GM04503 (cell line): ENCODE data around the gene NF2.
"Not testable (repeated sequence)": the region's sequence is repeated elsewhere in the genome, so short reads cannot be mapped to it uniquely, and the experiment has no call there.

Experiments used
- DNase-seq: peaks from one replicate; pipeline ENCODE4 v3.0.0-alpha.2; 2012; ENCODE audit warnings: low read depth

The NF2 gene

GRCh38 chr22:29603358-29604075 lies at the start of gene NF2:
Gene NF2, plus strand, starts transcription at chr22:29603633. Its CDS starts 366 bp downstream, at chr22:29603999.
- DNase-seq, result peak; percentile 97

DNA sequence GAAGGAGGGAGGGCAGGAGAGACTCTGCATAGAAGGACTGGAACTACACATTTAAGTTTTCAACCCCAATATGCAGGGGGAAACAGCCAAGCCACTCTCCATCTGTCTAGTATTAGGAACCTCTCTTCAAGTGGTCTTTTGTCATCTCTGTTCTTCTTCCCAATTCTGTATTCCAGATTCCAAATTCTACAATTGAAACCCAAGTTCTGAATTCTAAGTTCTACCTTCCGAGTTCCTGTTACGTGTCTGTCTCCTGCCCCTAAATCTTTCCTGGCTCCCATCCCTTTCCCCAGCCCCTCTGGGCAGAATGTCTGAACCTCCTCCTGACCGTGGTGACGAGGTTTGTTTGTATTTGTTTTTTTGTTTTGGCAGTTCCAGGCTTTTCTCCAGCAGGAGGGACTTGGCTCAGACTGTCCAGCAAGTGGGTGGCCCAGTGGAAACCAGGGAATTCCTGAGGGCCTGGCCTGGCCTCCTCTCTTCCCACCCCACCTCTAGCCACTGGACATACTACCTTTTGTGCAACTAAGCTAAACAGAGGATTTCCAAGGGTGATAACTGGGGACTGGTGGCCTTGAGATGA lies 48.3 kb upstream of the NF2 start:
- DNase-seq, result peak; percentile 26

DNA sequence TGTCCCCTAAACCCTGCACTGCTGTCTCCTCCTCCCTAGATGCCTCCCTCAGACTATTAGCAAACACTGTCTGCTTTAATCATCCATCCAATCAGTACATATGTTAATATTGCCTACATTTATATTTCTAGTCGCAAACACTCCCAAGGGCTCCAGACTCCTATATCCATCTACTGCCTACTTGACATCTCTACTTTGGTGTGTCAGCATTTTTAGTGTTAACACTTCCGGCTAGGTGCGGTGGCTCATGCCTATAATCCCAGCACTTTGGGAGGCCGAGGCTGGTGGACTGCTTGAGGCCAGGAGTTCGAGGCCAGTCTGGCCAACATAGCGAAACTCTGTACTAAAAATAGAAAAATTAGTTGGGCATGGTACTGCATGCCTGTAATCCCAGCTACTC lies 44.4 kb upstream of the NF2 start:
- DNase-seq, result no peak

DNA sequence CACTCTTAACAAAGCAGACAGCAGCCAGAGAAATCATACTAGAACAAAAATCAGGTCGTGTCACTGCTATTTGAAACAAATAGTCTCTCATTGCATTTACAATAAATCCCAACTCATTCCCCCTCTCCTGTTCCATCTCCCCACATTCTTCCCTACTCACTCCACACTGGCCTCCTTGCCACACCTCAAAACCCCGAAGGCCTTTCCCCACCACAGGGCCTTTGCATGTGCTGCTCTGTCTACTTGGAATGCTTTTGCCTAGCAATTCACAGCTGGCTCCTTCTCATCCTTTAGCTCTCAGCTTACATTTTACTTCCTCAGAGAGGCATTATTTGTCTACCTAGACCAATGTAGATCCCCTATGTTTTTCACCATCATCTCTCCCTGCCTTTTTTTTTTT lies 43.6 kb upstream of the NF2 start:
- DNase-seq, result no peak

DNA sequence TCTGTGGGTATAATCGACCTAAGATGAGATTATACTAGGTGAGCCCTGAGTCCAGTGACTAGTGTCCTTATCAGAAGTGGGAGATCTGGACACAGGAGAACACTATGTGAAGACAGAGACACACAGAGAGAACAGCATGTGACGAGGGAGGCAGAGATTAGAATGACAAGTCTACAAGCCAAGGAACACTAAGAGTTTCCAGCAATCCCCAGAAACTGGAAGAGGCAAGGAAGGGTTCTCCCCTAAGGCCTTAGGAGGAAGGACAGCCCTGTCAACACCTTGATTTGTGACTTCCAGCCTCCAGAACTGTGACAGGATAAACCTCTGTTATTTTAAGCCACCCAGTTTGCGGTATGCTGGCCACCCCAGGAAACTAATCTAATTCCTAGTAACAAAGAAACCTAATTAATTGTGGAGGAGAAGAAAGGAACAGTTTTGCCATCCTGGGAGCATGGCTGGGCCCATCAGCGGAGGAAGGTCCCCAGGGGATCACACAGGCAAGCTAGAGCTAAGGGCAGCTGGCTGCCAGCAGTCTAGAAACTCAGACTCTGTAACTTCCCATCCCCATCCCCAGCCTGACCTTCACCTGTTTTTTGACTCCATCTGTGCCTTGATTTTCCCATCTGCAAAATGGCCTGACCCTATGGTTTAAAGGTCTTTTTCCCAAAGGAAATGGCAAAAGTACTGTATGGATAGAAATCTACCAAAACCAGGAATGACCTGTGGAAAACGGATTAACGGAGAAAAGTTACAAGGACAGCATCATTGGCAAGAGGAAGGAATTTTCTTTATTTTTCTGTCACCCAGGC lies 39.6 kb upstream of the NF2 start:
- DNase-seq, result no peak

DNA sequence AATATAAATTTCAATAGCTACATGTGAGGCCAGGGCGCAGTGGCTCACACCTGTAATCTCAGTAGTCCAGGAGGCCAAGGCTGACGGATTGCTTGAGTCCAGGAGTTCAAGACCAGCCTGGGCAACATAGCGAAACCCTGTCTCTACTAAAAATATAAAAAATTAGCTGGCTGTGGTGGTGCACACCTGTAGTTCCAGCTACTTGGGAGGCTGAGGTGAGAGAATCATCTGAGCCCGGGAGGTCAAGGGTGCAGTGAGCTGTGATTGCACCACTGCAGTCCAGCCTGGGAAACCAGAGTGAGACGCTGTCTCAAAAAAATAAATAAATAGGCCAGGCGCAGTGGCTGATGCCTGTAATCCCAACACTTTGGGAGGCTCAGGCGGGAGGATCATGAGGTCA lies 36.9 kb upstream of the NF2 start:
- not testable (repeated sequence) for DNase-seq

- DNase-seq, result no peak
These were observed 36.1 kb upstream of the NF2 start for GRCh38 chr22:29567338-29567737.

DNA sequence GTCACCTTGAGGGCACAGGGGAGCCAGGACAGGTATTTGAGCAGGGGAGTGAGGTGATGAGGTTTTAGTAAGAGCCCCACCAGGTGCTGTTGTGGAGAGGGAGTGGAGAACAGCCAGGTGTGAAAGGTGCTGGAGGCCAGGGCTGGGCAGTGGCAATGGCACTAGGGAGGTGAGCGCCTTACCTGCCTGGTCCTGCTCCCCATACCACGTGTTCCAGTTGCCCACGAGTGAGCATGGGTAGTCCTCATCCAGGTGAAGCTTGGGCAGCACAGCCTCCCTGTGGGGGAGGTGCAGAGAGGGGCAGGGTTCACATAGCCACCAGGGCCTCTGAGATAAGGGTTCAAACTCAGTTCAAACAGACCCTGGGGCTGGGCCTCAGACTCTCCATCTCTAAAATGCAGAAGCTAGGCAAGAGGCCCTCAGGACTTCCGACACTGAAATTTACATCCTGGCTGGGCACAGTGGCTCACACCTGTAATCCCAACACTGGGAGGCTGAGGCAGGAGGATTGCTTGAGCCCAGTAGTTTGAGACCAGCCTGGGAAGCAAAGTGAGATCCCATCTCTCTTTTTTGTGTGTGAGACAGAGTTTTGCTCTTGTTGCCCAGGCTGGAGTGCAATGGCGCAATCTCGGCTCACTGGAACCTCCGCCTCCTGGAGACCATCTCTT lies 34.3 kb upstream of the NF2 start:
- DNase-seq, result no peak

DNA sequence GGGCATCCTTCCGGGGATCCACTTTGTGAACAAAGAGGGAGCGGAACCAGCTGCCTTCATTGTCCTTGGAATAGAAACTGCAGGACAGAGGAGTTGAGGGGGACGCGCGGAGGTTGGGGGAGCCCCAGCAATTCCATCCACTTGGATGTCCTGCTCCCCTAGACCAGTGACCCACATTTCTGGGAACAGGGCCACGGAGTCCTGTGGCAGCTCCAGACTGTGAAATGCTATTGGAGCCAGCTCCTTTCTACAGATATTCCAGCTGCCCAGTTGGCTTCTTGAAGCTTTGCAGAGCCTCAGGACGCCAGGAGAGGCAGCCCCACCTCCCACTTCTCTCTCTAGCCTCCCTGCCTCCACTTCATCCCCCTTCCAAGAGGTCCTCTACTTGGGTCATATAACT lies 33.0 kb upstream of the NF2 start:
- no peak for DNase-seq

DNA sequence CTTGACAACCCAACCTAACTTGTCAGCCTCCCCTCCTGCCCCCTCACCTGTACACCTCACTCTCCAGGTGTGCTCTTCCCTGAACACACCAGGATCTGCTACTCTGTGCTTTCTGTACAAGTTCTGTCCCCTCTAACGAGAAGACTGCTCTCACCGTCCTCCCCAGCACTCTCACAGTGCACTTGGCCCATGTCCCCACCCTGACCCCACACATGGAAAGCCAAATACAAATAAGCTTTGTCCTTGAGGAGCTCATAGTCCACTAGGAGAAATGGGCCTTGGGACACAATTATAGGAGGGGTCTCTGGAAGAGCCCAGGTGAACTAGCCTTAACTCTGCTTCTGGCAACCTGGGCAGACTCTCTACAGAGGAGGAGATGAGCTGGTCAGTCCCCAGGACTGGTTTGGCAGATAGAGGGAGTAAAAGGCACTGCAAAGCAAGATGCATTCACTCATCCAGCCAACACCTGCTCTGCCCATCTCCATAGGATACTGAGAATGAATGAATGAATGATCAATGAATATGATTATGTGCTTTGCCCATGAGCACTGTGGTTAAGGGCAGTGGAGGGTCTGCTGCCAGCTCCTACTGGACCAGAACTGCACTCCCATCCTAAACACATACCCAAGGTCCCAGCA lies 32.4 kb upstream of the NF2 start:
- DNase-seq, result no peak

DNA sequence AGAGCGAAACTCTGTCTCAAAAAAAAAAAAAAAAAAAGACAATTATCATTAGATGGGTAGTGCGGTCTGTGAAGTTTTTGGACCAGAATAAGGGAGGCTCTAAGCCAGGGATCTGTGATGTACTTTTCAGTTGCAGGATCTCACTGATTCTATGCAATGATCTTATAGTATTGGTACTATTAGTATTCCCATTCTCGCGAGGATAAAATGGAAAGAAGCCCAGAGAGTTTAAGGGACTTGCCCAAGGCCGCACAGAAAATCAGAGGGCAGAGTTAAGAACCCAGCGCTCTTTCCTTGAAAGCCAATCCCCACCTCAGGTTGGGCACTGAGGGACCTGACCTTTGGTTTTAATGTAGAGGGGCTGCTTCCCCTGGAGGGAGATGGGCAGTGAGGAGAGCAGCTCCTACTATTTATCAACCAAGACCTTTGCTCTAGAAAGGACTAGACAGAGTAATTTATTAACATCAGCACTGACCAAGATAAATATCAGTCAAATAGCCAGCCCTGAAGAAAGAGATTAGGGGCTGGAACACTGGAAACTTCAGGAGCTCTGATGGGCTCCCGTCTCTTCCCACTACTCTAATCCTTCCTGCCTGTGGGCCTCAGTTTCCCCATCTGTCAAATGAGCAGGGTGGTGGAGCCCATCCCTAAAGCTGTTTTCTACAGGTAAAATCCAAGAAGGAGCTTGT lies 28.5 kb upstream of the NF2 start:
- DNase-seq, result no peak

DNA sequence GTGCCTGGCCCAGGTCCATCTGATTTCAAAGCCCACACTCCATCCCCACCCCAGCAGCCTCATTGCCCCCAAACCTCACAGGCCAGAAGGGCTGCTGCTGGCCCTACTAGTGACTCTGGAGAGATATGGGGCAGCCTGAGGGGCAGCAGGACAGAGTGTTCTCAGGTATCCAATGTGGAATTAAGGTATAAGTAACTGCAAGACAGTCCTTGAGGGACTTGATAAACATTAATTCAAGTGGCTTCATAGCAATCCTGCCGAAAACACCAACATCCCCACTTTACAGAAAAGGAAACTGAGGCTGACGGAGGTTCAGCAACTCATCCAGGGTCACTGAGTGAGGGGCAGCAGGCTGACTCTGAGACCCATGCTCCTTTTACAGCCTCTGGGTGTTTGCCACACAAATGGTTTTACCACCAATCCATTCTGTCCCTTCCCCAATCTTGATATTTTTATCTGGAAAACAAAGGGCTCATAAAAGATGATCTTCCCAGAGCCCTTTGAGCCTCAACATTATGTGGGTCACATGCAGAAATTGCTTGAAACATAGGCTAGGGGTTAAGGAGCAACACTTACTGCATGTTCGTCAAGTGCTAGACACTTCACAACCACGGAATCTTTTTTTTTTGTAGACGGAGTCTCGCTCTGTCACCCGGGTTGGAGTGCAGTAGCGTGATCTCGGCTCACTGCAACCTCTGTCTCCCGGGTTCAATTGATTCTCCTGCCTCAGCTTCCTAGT lies 24.8 kb upstream of the NF2 start:
- no peak for DNase-seq

DNA sequence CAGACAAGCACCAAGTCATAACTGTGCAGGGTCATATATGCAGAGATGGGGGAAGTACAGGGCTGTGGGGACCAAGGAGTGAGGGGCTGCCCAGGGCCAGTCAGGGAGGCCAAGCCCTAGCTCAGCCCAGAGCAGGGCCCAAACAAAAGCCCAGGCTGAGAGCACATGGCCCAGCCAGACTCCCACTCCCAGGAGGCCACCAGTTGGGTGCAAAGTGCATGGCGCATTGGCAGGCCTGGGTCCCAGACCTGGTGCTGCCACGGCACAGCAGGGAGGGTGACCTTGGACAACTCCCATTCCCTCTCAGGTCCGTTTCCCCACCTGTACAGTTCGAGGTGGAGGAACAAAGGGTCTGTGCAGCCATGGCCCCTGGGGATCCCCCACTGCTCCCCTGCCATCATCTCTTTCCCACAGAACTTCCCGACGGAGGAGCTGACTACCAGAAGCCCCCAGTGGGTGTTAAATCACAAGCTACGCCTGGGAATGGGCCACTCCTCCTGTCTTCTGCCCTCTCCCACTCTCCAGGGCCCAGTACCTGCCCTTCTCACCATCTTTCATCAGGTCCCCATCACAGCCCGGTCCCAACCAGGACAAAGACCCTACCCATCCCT lies 23.1 kb upstream of the NF2 start:
- no peak for DNase-seq

DNA sequence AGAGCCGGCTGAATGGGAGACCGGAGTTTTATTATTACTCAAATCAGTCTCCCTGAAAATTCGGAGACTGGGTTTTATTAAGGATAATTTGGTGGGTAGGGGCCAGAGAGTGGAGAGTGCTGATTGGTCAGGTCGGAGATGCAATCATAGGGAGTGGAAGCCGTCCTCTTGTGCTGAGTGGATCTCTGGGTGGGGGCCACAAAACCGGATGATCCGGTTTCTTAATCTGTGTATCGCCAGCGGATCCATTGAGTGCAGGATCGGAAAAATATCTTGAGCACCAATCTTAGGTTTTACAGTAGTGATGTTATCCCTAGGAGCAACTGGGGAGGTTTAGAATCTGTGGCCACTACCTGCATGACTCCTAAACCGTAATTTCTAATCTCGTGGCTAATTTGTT lies 21.6 kb upstream of the NF2 start:
- DNase-seq, result no peak

GRCh38 chr22:29584975-29585374 lies 18.5 kb upstream of the NF2 start:
- DNase-seq, result no peak

- DNase-seq, result not testable (repeated sequence)
These were observed 17.2 kb upstream of the NF2 start for GRCh38 chr22:29586193-29586705.

DNA sequence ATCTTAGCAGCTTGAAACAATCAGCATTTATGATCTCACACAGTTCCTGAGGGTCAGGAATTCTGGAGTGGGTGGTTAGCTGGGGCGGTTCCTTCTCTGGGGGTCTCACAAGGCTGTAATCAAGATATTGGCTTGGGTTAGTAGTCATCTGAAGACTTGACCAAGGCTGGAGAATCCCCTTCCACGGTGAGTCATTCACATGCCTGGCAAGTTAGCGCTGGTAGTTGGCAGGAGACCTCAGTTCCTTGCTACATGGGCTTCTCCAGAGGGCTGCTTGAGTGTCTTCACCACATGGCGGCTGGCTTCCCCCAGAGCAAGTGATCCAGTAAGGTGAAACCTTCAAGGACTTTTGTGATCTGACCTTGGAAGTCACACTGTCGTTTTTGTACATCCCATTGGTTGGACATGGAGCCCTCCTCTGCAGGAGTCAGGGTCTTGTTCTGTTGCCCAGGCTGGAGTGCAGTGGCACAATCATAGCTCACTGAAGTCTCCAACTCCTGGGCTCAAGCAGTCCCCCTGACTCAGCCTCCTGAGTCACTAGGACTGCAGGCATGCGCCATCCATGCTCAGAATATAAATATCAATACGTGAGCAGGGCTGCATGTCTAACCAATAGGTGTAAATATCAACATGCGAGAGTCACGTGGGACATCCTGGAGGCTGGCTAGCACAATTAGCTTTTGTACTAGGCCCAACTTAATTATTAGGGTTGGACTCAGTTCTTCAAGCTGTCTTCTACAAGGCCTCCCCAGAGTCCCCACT lies 15.3 kb upstream of the NF2 start:
- peak; percentile 69 for DNase-seq

GRCh38 chr22:29593923-29594322 lies 9.5 kb upstream of the NF2 start:
- no peak for DNase-seq

DNA sequence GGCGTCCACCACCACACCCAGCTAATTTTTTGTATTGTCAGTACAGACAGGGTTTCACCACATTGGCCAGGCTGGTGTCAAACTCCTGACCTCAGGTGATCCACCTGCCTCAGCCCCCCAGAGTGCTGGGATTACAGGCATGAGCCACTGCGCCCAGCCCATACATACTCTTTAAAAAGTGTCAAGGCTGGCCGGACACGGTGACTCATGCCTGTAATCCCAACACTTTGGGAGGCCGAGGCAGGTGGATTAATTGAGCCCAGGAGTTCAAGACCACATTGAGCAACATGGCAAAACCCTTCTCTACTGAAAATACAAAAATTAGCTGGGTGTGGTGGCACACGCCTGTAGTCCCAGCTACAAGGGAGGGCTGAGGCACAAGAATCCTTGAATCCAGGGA lies 9.0 kb upstream of the NF2 start:
- not testable (repeated sequence) for DNase-seq
